Spleen (tissue), 7 donors: ENCODE results near the gene UIMC1.

Experiments
- CTCF ChIP-seq, 11 experiments: fragments of 200-600 bp in 7 of 11; fragments of 450-650 bp in 4 of 11; sonication (generic) in 4 of 11; IDR thresholded peaks in 8 of 11; conservative IDR thresholded peaks in 3 of 11; 1 replicate in 7 of 11; 2 replicates in 4 of 11; pipeline versions ENCODE4 v1.4.0 to v1.8.0; 2016 to 2021; ENCODE audit warnings: antibody characterized with exemption in 11 of 11, inconsistent platforms in 4 of 11, mild to moderate bottlenecking in 1 of 11
- POLR2A ChIP-seq, 3 donors: fragments of 450-650 bp; IDR thresholded peaks; one replicate each; pipeline ENCODE4 v1.5.1; 2017; ENCODE audit warnings: antibody characterized with exemption in 3 of 3, mild to moderate bottlenecking in 1 of 3
- donor health status: DM: no; HTN: no; CAD: no; lungs with moderate emphysema.
- donor health status: DM: no; HTN: no; CAD: no.
- donor health status: DM: no; HTN: no; CAD: no.

GRCh38 chr5:177010153-177010552, 3.6 kb upstream of the UIMC1 start:
- TF ChIP-seq CTCF (IDR thresholded peaks at IDR 0.05 in 8 of 11, conservative IDR thresholded peaks at IDR 0.05 in 3 of 11) (no peak), POLR2A (IDR thresholded peaks at IDR 0.05) (no peak)
